GM18519 (cell line): ENCODE results near the gene CRTC3.

ENCODE experiments used
- ATAC-seq: cut with Tn5 transposase; IDR thresholded peaks from one replicate; pipeline ENCODE4 v1.9.1; 2021; ENCODE audit warnings: mild to moderate bottlenecking, moderate library complexity; ENCODE audit not compliant: unreplicated experiment, low FRiP score

The CRTC3 gene

GRCh38 chr15:90561344-90562244, 31.9 kb downstream of the CRTC3 start:
- no peak for ATAC-seq

DNA sequence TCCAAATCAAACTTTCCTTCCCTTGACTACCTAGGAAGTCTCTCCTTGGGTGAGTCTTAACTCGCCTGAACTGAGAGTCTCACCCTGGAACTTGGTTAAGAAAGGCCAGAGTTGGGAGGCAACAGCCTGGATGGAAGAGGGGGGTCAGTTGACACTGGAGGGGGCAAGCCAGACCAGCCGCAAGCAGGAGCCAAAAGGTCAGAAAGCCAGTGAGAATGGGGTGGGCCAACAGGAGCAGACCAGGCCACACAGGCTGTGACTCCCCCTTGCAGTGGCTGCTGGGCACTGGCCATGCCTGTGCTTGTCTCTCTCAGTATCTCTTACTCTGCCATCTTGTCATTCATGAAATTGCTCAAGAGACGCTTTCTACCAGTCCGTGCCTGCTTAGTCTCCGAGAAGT, 32.9 kb downstream of the CRTC3 start:
- no peak for ATAC-seq

GRCh38 chr15:90563463-90563862, 33.7 kb downstream of the CRTC3 start:
- ATAC-seq = no peak

DNA sequence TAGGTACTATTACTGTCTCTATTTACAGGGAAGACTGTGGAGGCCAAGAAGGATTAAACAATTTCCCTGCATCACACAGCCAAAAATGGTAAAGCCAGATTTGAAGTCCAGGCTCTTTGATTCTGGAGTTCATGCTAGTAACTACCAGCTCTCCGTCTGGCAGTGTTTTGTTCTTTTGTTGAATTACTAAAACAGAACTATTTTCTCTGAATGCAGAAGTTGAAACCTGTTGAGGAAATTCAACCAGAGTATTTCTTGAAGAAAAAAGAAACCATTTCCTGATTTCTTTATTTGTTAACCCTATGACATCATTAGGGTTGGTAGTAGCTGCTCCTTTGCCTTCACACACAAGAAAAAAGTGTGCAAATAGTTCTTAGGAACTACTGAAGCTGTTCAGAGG, 34.3 kb downstream of the CRTC3 start:
- no peak for ATAC-seq

GRCh38 chr15:90564590-90564989, 34.9 kb downstream of the CRTC3 start:
- ATAC-seq = no peak

DNA sequence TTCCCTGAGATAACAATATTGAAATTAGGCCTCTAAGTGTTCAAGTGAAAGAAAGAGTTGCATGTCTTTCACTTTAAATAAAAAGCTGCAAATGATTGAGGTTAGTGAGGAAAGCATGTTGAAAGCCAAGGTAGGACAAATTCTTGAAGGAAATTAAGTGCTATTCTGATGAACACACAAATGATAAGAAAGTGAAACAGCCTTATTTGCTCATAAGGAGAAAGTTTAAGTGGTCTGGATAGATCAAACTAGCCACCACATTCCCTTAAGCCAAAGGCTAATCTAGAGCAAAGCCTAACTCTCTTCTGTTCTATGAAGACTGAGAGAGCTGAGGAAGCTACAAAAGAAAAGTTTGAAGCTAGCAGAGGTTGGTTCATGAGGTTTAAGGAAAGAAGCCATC, 36.1 kb downstream of the CRTC3 start:
- no peak for ATAC-seq

DNA sequence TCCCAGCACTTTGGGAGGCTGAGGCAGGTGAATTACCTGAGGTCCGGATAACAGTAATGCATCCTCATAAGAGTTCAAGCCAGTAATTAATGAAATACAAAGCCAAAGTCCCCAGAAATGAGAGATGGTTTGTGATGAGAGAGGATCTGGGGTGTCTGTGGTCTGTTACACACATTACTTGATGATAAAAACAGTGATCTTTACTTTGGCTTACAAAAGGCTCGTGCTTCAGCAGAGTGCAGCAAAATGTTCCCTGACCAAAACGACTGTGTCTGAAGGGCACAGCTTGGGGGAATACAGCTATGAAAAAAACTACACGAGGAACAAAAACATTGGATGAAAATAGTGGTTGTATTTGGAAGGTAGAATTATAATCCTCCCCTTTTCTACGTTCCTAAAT, 40.9 kb downstream of the CRTC3 start:
- ATAC-seq = no peak

DNA sequence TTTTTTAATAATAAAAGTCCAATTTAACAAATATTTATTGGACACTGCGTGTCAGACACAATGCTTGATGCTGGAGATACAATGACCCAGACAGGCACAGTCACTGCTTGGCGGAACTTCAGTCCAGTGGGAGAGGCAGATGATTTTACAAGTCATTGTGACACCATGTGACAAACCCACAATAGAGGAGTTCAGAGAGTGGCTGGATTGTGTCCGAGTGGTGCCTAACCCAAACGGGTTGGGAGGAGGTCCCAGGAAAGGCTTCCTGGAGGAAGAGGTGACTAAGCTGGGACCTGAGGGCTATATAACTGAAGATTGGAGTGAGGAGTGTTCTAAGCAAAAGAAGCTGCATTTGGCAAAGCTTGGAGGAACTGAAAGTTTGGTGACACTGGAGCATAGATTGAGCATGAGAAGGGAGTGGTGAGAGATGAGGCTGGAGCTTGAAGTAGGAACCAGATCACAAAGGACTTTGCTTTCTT, 41.4 kb downstream of the CRTC3 start:
- ATAC-seq = no peak

DNA sequence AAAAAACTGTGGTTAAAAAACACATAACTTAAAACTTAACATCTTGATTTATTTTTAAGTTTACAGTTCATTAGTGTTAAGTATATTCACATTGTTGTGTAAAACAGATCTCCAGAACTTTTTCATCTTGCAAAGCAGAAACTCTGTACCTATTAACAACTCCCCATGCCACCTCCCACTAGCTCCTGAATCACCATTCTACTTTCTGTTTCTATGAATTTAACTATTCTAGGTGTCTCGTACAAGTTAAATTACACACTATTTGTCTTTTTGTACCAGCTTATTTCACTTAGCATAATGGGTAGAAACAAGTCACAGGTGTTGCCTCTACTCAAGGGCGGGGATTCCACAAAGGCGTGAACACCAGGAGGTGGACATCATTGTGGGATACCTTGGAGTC, 43.2 kb downstream of the CRTC3 start:
- ATAC-seq = no peak

- no peak for ATAC-seq
These were observed 47.1 kb downstream of the CRTC3 start for GRCh38 chr15:90576711-90577389.

- ATAC-seq = no peak
These were observed 49.5 kb downstream of the CRTC3 start for GRCh38 chr15:90579213-90579612.

GRCh38 chr15:90580099-90580498, 50.4 kb downstream of the CRTC3 start:
- no peak for ATAC-seq

- ATAC-seq = no peak
These were observed 50.8 kb downstream of the CRTC3 start for GRCh38 chr15:90580541-90580940.

DNA sequence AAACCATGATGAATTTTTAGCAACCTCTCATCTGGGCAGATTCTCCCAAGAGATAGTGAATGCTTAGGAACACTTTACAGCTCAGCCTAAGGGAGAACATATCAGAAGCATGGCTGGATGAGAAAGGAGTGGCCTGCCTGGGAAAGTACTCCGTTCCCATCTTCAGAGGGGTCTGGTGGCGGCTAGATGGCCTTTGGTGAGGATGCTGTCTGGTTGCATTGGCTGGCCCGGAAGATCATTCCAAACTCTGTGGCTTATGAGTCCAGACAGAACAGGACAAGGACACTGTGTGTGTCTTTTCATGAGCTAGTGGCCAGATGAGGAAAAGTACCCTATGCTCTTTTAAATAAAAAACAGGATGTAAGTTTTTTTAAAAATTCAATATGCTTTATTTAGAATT, 51.2 kb downstream of the CRTC3 start:
- ATAC-seq = no peak

GRCh38 chr15:90581771-90582352, 52.1 kb downstream of the CRTC3 start:
- no peak for ATAC-seq

- ATAC-seq = no peak
These were observed 52.8 kb downstream of the CRTC3 start for GRCh38 chr15:90582553-90582952.

DNA sequence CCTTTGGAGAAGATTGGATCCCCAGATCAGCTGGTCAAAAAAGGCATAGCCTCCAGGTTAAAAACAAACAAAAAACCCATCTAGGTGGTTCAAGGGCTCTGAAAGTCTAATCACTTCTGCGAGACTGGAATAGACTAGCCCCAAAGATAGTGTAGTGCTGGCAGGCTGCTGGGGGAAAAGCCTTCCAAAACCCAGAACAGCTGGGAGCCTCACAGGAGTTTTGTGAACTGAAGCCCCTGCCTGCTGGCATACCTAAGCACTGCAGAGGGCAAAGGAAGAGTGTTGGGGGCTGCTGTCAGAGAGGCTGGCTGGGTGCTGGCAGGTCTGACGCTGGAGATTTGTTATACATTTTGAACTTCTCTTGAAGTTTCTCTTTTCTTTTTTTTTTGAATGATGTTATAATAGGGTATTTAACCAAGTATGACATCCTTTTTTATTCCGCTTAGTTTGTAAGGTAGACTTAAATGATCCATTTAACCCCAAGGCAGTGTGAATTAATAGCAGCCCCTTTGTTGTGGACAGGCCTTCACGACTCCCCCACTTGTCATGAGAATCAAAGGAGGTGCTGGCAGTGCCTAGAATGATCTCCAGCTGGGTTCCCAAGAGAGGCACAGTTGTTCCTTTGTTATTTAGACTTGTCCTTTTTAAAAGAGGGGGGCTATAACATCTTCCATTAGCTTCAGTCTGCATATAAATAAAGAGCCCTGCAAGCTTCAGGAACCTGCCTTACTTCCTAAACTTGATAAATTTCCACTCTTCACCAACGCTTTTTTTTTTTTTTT, 53.9 kb downstream of the CRTC3 start:
- no peak for ATAC-seq

GRCh38 chr15:90584841-90585240, 55.1 kb downstream of the CRTC3 start:
- ATAC-seq = no peak

- no peak for ATAC-seq
These were observed 56.1 kb downstream of the CRTC3 start for GRCh38 chr15:90585863-90586262.

- ATAC-seq = no peak
These were observed 57.2 kb downstream of the CRTC3 start for GRCh38 chr15:90586948-90587347.

DNA sequence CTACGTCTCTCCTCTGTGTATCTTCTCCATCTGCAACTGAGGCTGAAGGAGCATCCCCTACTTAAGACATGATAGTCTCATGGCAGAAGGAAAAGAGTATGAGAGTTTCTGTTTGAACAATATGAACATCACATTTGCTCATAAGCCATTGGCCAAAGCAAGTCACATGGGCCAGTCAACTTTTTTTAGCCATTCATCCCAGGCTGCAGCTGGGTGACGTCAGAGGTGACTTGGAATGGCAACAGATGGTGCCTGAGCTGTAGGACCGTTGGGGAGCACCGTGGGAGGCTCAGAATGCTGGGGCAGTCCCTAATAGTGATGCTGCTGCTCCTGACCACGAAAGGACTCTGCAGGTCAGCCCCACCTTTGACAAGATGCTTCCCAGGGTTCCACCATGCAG, 58.7 kb downstream of the CRTC3 start:
- no peak for ATAC-seq
